GM19351 (cell line): ENCODE measurements around the gene PHAF1.

Experiments
- ATAC-seq: cut with Tn5 transposase; IDR thresholded peaks from one replicate; pipeline ENCODE4 v1.9.1; 2021; ENCODE audit warnings: mild to moderate bottlenecking, moderate library complexity; ENCODE audit not compliant: unreplicated experiment

The PHAF1 gene

DNA sequence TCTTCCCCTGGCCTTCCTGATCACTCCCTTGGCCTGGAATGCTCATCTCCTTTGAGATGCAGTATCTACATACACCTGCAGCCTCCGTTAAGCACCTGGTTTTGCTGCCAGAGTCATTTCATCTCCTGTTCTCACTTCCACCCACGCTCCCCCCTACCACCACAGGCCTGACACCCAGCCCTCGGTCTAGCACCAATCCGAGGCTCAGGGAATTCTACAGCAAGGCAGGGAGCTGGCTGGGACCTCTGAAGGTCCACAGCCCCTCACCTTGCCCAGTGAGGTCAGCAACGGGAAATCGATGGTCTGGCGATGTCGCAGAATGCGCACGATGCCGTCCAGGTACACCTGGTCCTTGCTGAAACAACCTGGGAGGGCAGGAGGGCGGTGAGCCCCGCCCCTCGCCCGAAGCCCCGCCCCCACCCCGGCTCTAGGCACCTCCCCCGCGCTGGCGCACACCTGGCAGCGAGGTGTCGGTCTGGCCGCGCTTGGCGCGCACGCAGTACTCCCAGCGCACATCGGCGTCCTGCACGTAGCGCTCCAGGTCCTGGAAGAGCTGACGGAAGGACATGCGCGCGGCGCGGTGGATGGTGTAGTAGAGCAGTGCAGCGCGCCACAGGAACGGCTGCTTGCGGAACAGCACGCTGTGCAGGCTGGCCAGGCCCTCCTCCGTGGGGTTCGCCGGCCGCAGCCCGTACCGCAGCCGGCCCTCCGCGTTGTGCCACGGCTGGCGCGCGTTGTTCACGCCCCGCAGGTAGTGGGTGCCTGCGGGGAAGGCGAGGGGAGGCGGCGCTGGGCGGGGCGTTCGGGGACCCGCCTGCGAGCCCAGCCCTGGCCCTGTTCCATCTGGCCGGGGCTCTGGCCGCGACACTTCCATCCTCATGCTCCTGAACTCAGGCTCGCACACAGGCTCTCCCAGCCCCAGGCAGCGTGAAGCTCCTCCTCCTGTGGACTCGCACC lies 68.3 kb downstream of the PHAF1 start:
- ATAC-seq: no peak

DNA sequence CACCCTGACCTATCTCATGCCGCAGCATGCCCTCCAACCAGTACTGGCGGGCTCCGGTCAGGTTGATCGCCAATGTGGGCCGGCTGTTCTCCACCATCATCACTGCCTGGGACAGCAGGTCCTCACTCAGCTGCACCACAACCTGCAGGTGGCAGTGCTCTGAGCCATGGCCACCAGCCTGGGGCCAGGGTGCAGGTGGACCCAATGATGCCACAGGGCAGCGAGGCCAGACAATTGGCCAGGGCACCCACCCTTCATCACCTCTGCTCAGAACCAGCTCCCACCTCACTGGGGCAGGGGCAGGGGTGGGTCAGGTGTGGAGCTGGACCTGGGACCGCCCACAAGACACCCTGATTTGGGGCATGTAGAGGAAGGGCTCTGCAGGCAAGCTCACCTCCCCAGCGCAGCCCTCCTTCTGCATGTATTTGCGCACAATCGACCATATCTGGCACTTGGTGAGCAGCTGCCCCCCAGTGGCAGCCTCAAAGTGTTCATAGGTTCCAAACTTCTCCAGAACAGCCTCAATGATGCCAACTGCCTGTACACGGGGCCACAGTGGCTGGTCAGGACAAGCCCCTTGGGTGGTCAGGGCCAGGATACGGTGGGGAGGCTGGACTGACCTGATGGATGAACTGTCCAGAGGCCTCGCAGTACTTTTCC lies 69.8 kb downstream of the PHAF1 start:
- no peak for ATAC-seq

DNA sequence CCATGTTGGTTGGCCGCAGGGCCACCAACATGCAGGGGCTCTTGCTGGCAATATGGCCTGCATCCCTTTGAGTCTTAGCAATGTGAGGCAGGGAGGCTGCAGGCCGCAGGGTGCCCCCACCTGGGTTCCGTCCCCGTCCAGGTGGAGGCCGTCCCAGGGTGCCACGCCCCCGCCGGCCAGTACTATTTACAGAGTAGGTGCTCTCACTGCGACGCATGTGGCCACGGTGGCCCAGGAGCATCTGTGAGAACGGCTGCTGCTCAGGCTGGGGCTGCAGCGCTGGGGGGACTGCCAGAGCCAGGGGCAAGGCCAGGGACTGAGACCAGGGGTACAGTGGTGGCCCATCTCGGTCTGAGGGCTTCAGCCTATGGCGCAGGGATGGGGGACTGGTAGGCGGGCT lies 70.4 kb downstream of the PHAF1 start:
- ATAC-seq: no peak

GRCh38 chr16:67181346-67181745 lies 71.6 kb downstream of the PHAF1 start:
- no peak for ATAC-seq

DNA sequence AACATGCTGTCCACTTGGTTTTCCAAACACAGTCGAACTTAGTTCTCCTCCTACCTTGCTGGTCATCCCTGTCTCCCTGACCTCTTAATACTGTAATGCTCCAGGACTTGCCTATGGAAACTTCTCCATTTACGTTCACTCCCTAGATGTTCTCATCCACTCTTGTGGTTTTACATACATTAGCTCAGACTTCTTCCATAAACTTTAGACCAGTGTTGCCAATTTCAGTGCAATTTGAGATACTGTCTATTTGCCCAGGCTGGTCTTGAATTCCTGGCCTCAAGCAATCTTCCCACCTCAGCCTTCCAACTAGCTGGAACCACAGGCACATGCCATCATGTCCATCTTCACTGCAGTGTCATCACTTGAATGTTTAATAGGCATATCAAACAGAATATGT lies 72.5 kb downstream of the PHAF1 start:
- ATAC-seq: no peak

DNA sequence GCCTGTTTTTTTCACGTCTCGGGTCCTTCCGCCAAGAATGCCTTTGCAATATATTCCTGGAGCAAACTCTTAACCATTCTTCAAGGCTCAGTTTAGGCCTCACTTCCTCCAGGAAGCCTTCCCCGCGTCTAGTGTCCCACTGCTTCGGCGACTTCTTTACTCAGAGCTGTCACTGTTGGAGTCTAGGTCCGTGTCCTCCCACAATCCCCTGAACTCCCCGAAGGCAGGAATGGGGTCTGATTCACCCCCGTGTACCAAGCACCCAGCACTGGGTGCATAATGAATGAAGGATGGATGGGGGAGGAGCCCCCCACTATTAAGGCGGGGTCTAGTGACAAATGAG lies 73.5 kb downstream of the PHAF1 start:
- ATAC-seq: no peak

DNA sequence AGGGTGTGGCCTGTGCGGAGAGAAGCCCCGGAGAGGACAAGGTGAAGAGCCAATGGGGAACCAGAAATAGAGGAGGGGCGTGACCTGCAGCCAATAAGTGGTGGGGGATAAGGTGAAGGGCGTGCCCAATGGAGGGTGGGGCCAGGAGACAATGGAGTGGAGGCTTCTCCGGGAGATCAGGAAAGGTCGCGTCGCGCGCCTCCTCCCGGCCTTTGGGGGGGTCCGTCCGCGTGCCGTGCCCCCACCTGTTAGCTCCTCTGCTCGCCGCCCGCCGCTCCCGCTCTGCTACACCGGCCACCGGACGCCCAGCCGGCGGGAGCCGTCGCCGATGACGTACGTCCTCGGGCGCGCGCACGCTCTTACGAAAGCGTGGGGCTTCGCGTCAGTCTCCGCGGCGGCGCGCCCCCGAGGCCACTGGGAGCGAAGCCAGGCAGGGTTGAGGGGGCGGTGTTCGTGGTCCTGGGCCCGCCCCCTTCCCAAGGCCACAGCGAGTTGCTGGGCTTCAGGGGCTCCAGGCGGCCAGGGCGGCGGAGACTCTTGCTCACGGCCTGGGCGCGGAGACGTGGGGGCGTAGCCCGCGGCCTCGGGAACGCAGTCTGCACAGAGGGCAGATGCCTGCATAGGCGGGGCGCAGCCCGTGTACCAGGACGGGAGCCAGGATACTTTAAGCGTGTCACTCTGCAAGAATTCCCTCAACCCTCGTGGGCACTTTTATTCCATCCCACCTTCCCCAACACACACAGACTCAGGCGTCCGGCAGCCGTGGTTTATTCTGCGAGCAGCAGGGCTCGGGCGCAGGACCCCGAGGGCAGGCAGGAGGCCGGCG lies 74.1 kb downstream of the PHAF1 start, which contains the start of gene MATCAP1:
Gene MATCAP1 (minus strand): TSS at position 337 of the 826 bp plus-strand sequence. CDS start 3,353 bp downstream, outside the sequence.
- ATAC-seq: peak; percentile 92

GRCh38 chr16:67184453-67184994 lies 74.8 kb downstream of the PHAF1 start:
- no peak for ATAC-seq

DNA sequence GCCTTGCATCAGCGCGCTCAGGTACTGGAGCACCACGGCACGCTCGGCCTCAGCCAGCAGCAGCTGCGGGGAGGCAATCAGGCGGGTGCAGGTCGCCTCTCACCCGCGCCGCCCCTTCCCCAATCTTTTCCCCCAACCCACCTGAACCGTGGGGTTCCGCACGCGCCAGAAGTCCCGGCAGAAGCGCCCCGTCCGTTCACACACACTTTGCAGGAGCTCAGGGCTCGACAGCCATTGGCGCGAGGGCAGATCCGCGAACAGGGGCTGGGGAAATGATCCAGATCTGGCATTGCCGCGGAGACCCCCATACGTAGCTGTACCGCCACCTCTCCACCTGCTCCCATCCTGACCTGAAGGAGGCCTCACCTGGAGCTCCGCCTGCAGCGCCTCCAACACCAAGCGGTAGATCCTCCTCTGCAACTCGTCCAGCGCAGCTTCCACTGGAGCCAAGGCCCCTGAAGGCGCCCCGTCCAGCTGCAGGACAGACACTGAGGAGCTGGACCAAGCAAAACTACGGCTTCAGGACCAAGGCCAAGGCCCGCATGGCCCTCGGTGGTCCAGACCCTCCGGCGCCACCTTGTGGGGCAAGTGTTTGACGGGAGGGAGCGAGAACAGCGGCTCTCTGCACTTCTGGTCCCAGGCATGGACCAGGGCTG lies 75.4 kb downstream of the PHAF1 start:
- no peak for ATAC-seq

GRCh38 chr16:67185651-67186134 lies 76.0 kb downstream of the PHAF1 start:
- no peak for ATAC-seq

DNA sequence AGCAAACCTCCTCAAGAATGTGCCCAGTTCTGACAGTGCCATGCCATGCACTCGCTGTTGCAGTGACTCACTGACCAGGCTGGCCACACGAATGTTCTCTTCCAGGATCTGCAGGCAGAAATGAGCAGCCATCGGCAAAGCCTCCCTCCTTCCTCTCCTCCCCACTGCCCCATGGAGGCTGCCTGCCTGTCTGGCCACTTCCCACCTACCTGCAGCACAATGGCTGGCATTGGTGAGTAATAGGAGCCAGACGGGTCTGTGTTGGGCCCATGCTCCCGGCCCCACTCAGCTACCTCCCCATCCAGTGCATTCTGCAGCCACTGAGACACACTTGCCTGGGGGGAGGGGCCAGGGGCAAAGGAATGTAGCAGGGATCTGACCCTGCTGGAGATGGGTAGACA lies 76.8 kb downstream of the PHAF1 start:
- no peak for ATAC-seq

DNA sequence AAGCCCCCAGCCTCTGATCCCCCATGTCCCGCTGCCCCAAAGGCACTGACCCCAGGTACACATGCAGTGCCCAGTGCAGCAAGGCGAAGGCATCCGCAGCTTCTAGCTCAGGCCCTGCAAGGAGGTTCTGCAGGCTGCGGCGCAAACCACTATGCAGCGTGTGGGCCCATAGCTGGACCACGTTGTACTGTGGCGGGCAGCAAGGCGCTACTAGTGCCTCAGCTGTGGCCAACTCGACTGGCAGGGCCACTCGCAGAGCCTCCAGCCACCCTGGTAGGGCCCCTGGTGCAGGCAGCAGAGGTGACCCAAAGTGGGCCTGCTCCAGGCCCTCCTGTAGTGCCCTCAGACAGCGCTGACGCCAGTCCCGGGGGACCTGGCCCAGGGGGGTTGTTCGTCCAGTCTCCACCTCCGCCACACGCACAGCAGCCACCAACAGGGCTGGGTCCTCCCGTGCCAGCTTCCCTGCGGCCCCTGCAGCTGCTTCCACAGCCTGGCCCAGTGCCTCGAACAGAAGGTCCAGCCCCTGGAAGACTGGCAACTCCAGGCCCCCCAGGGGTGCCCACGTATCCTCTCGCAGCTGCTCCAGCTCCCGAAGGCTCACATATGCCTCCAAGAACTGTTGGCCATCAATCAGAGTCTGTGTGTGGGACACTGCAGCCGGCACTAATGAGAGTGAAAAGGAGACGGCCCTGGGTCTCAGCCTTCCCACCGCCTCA lies 77.6 kb downstream of the PHAF1 start:
- no peak for ATAC-seq

DNA sequence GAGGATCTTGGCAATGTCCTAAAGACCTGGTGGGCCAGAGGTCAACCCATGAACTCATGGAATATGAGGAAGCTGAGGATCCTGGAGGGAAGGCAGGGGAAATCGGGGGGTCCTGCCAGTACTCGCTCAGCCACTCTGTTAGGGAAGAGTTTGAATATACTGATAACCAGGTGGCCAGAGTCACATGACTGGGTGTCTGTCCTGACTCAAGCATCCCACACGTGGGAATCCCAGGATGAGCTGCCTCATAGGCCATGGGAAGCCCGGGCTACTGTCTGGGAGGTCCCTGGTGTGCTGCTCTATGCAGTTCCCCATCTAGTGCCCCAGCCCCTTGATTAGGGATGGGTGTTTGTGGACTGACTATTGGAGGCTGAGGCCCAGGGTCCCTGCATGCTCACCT lies 78.6 kb downstream of the PHAF1 start:
- no peak for ATAC-seq

DNA sequence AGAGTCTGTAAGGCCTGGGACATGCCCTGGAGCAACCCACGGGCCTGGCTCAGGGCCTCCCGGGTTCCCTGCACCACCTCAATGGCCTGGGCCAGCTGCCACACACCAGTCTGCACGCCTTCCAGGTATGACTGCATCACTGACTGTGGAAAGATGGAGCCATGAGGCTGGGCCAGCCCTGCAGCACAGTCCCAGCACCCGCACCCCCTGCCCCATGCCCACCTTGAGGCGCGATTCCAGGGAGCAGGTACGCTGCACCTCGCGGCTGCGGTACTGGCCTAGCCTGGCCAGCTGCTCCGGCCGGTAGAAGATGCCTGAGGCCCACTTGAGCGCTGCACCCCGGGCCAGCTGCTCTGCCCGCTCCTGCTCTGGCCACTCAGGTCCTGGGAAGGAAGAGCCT lies 79.1 kb downstream of the PHAF1 start:
- no peak for ATAC-seq

- no peak for ATAC-seq
Measured at GRCh38 chr16:67190041-67190440, 80.3 kb downstream of the PHAF1 start, which contains the start of gene EXOC3L1. TSS of gene EXOC3L1 (minus strand) at chr16:67190136. CDS start at chr16:67189676, 460 bp downstream.

GRCh38 chr16:67190448-67191399 lies 81.0 kb downstream of the PHAF1 start:
- ATAC-seq: no peak

DNA sequence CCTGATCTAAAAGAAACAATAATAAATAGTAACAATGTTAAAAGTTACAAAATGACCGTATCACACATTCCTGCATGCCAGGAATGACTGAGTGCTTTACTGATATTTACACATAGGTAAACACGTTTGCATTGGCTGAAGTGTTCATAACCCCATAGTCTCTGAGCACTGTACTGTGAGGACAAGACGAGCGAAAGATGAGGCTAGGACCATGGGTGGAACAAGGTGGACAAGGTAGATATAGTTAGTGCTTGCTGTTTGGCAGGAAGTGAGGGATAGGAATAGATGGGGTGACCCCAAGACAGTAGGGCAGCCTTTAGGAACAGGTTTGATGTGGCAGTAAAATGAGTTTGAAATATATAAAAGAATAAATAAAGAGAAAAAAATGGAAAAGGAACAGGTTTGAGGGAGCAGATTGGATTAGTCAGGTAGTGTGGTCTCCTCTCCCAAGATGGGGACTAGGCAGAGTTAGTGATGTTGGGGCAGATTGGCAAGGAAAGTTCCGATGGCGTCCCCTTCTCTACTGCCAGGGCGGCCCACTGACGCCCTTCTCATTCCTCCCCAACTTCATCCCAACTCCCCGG lies 81.8 kb downstream of the PHAF1 start:
- ATAC-seq: no peak
